GM21528 (cell line): ENCODE measurements around the gene SCTR.

Source experiments
- ATAC-seq: cut with Tn5 transposase; IDR thresholded peaks from one replicate; pipeline ENCODE4 v1.9.1; 2021; ENCODE audit warnings: mild to moderate bottlenecking, moderate library complexity; ENCODE audit not compliant: unreplicated experiment, low FRiP score

SCTR gene

DNA sequence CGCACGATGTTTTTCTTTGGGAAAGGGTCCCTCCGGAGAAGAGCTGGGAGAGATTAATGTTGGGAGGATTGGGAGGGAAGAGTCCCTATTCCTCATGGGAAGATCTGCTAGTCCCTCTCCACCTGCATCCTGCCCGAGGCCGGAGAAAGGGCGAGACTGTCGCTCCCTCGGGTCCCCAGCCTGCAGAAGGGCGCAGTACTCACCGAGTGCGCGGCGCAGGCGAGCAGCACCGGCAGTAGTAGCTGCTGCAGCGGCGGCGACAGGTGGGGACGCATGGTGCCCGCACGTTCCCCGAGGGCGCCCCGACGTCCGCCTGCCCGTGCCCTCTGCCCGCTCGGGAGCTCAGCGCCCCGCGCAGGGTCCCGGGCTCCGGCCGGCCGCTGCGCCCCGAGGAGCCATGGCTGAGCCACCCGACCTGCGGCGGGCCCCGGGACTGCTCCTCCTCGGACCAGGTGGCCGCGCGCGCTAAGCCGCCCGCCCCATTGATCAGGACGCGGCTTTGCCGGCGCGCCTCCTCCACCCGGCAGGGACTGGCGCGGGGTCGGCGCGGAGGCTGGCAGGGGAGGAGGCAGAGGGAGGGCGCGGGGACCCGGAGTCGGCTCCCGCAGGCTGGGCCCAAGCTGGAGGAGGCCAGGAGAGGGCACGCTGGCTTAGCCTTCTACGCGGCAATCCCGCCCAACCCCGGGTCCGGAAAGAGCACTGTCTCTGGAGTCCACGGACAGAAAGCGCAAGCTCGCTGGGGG lies at the start of gene SCTR:
TSS of gene SCTR (minus strand) at position 532 of the 743 bp plus-strand sequence. CDS start at position 275, 257 bp downstream.
- no peak for ATAC-seq

DNA sequence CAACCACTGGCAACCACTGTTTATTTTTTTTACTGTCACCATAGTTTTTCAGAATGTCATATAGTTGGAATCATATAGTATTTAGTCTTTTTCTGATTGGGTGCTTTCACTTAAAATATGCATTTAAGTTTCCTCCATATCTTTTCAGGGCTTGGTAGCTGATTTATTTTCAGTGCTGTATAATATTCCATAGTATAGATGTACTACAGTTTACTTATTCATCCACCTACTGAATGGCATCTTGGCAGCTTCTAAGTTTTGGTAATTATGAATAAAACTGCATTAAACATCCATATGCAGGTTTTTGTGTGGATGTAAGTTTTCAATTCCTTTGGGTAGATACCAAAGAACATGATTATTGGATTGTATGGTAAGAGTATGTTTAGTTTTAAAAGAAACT lies 43.0 kb upstream of the SCTR start:
- ATAC-seq = no peak

GRCh38 chr2:119565481-119565880 lies 41.2 kb upstream of the SCTR start:
- no peak for ATAC-seq

DNA sequence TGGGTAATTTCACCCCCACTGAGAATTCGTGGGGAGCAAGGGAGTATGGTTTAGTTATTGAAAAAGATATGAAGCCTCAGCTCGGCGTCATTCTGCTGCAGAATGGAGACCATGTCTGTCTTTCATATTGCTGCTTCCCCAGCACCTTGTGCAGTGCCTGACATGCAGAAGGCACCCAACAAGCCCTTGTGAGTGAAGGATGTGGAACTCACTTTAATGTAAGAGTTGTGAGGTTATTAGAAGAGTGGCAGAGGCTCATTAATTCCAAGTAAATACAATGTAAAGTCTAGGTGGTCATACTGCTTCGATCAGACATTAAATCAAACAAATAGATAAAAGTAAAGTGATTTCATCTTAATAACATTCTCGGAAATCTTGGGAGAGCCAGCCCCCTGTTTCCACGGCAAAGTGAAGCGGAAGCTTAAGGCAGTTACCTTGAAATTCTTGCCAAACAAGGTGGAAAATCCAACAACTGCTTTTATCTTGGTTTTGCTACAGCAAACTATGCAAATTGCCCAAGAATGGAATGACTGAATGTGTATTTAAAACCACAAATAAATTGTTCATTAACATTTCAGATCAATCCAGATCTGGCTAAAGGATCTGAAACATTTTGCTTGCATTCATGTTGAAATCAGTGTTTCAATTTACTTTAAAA lies 29.5 kb upstream of the SCTR start:
- ATAC-seq = no peak

DNA sequence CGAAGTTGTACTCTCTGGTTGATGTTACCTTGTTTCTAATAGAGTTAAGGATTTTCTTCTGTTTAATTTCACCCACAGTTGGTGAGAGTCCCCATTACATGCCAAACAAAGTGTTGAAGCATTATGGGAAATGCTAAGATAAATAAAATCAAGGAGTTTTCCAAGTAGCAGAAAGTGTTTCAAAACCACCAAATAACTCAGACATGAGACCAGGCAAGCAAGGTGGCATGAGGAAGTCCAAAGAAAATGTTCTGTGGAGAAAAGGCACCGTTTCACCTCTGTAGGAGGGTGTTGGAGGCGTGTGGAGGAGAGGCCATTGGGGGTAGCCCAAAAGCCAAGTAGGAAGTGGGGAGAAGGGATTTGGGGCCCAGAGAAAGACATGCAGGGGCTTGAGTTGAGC lies 28.6 kb upstream of the SCTR start:
- no peak for ATAC-seq

DNA sequence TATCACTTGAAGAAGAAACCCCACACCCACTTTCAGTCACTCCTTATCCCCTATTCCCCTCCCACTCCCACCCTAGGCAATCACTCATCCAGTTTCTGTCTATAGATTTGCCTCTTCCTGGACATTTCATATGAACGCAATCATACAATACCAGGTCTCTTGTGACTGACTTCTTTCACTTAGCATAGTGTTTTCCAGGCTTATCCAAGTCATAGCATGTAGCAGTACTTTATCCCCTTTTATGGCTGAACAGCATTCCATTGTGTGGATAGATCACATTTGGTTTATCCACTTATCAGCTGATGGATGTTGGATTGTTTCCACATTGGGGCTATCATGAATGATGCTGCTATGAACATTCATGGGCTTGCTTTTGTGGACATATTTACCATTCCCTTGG lies 26.6 kb upstream of the SCTR start:
- no peak for ATAC-seq

GRCh38 chr2:119550346-119550745 lies 26.1 kb upstream of the SCTR start:
- ATAC-seq = no peak

GRCh38 chr2:119549241-119549640 lies 25.0 kb upstream of the SCTR start:
- ATAC-seq = no peak

DNA sequence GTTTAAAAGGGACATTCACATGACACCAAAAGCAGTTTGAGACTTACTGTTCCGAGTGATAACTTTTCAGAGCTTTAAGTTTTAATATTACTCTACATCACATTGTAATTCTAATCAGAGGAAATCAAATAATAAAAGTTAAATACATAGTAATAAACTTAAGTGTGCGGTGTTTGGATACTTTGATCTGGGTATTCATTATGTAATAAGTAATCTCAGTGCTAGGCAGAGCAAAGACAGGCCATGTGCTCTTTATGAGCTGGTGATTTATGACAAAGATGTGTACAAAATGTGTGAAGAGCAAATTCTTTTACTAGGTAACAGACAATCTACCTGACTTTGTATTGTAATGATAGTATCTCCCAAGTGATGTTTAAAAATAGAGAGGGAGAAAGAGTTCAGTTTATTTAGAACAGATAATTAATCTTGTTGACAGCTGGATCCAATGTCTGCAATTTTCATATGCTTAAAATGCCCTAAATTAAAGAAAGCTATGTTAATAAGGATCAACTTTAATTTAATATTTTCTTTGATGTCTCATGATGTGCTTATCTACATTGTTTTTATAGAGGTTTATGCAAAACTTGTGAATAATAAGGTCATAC lies 24.3 kb upstream of the SCTR start:
- no peak for ATAC-seq

GRCh38 chr2:119546447-119546767 lies 22.1 kb upstream of the SCTR start:
- ATAC-seq = no peak

DNA sequence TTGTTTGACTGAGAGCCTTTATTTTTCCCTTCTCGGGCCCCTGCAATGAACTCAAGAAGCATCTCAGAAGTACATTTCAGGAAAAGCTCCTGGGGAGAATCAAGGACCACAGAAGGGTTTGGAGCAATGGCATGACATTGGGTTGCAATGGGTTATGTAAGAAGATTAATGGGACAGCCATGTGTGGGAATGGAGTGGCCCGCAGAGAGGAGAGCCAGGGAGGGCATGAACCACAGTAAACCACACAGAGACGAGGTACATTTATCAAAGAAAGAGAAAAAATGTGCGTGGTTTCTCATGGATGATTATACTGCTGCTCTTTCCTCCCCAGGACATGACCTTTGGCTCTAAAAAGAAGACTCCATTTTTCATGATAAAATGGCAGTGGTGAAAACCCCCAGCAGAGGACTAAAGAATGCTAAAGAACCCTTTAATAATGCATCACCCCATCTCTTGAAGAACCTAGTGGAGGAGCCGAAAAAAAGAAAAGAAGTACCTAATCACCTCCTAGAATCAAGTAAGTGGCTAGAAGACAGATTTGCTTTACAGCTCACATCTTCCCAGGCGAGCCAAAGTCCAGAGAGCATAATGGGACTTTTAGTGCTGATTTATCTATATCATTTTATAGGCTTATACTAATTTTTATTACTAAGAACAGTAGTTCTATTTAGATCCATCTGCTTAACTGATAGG lies 21.6 kb upstream of the SCTR start:
- ATAC-seq = no peak

DNA sequence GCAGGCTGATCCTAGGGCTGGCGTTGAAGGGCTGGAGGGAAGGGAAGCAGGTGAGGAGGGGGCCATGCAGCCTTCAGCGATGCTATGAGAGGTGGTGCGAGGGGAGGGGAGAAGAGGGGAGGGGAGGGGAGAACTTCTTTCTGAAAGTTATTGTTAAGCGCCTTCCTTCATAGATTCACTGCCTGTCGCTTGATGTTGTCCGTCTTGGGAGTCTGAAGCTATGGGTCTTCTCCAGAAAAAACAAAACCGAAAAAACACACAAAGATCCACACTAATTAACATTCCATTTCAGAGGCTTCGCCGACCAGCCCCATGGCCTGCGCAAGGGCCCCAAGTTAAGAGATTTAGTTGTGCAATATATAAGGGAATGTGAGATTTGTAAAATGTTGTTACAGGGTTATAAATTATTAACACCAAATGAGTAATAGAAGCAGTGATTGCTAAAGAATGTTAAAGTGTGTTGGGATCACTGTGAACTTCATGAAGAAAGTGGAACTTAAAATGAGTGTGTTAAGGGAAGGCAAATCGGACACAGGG lies 20.7 kb upstream of the SCTR start:
- ATAC-seq = no peak

DNA sequence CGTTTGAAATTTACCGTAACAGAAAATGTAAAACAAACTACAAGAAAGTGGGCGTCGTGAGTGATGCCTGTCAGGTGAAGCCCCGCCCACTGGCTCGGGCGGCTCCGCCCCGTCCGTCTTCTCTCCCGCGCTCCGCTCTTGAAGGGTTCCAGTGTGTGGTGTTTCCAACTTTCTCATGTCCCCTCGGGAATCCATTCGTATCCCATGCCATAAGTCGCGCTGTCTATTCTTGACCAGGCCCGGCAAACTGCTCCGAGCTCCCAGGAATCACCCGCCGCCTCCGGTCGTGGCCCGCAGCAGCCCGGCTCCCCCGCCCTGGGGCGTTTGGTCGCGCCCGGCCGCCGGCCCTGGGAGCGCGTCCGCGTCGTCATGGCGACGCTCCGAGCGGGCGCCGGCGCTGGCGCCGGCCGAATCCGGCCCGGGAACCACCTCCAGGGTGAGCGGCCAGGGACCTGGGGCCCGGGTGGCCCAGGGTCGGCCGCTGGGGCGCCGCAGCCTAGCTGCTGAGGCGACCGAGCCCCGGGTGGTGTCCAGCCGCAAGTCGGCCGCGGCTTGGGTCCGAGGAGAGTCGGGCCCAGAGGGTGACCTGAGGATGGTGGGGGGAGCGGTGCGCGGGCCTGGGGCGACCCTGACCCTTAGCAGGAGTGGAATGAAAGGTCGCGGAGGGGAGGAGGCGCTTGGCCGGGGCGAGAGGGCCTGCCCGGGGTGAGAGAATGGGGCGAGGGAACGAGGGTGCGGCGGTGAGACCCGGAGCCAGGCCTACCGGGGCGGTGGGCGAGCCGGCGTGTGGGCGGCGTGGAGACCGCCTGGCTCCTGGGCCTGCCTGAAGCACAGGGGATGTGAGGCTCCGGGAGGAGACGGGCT lies 20.0 kb upstream of the SCTR start, which contains the start of gene CFAP221:
TSS of gene CFAP221 (plus strand) at position 375 of the 864 bp plus-strand sequence. CDS start 1,683 bp downstream, outside the sequence.
- peak; percentile 55 for ATAC-seq

DNA sequence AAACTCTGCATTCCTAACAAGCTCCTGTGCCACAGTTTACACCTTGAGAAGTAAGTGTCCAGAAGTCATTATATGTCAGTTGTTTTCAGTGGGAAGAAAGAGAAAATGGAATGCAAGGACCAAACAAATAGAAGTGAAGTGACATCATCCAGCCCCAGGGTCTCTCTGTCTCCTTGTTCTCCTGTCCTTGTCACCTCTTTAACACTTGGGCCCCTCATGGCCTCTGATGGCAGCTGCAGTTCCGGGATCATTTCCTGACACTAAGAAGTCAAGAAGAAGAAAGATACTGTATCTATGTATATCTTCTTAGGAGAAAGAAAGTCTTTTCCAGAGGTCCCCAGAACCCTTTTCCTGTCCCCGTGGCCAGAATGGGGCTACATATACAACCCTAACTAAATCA lies 17.2 kb upstream of the SCTR start:
- no peak for ATAC-seq

GRCh38 chr2:119537792-119538191 lies 13.5 kb upstream of the SCTR start:
- no peak for ATAC-seq

DNA sequence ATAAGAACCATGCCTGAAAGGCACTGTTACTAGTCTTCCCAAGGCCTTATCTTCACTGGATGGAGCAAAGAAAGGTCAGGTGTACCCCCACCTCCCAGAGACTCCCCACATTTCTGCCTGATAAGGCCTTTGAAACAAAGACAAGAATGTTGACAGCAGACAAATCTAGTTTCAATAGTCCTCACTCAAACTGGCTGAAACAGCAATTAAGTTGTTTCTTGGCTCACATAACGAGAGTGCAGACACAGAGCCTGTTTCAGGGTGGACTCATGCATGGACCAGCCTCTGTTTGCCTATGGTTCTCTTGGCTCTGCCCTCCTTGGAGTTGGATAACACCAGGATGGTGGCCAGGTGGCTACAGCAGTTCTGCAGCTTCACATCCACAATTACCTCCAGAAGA lies 12.4 kb upstream of the SCTR start:
- ATAC-seq = no peak

DNA sequence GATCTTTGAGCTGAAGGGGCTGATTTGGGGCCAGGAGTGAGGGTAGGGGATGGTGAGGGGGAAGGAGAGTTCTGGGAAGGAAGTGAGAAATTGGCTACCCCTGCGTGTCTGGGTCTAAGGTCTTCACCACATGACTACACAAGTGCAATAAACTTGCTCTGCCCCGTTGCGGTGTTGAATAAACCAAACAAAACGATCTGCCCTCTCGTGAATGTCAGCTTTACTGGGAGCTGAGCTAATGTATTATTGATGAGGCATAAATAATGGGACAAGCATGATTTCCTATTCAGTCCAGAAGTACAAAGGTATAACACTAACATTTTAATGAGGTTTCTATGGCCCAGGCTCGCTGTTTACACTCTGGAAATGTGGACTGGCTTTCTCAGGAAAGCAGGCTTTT lies 11.9 kb upstream of the SCTR start:
- no peak for ATAC-seq

GRCh38 chr2:119533560-119533959 lies 9.3 kb upstream of the SCTR start:
- ATAC-seq = no peak

DNA sequence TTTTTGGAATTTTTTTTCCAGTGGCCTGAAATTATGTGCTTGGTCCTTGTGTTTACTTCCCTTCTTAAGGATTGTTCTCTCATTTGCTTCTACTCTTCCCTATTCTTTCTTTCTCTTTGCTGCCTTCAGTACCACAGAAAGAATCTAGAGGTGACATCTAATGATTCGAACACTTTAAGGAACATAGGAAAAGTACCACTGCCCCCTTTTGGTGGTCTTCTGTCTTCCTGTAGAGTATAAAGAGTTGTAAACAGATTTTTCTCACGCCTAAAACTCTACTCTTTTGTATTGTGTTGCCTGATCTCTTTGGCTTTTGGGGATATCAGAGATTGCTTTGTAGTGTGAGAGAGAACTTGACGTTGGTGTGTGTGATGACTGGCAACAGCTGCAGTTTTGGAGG lies 7.0 kb upstream of the SCTR start:
- ATAC-seq = no peak

GRCh38 chr2:119527999-119528398 lies 3.7 kb upstream of the SCTR start:
- ATAC-seq = no peak
